Activated naive CD8-positive, alpha-beta T cell treated with anti-CD3 and anti-CD28 coated beads for 36 hours (primary cell): ENCODE data around the gene KRTAP12-3. TPM values are rescaled to one million over a fixed set of nuclear protein-coding genes. Genes with fewer than 3 reads are reported as not detected.
"Not testable (repeated sequence)": the region's sequence is repeated elsewhere in the genome, so short reads cannot be mapped to it uniquely, and the experiment has no call there.

Experiments
- DNase-seq: peaks from one replicate; pipeline ENCODE4 v3.0.0; 2021
- H3K27ac Mint-ChIP-seq: one replicate; pipeline ENCODE4 v1.8.0; 2022; ENCODE audit warnings: mild to moderate bottlenecking, moderate library complexity, mixed read lengths
- H3K27me3 Mint-ChIP-seq: one replicate; pipeline ENCODE4 v1.8.0; 2022; ENCODE audit warnings: mild to moderate bottlenecking, mixed read lengths
- H3K36me3 Mint-ChIP-seq: one replicate; pipeline ENCODE4 v1.8.0; 2021; ENCODE audit warnings: mild to moderate bottlenecking, mixed read lengths
- H3K4me1 Mint-ChIP-seq: one replicate; pipeline ENCODE4 v1.8.0; 2021; ENCODE audit warnings: mixed read lengths
- H3K4me3 Mint-ChIP-seq: one replicate; pipeline ENCODE4 v1.8.0; 2022; ENCODE audit warnings: mild to moderate bottlenecking, moderate library complexity, mixed read lengths
- H3K9me3 Mint-ChIP-seq: one replicate; pipeline ENCODE4 v1.8.0; 2022; ENCODE audit warnings: mixed read lengths
- total RNA-seq, 2 experiments: library from RNA; stranded (reverse); gene quantifications; one replicate each; pipeline ENCODE4 v1.2.3, GENCODE V29; 2021

KRTAP12-3 gene
- total RNA-seq, 2 experiments from 2014 or later: not detected

DNA sequence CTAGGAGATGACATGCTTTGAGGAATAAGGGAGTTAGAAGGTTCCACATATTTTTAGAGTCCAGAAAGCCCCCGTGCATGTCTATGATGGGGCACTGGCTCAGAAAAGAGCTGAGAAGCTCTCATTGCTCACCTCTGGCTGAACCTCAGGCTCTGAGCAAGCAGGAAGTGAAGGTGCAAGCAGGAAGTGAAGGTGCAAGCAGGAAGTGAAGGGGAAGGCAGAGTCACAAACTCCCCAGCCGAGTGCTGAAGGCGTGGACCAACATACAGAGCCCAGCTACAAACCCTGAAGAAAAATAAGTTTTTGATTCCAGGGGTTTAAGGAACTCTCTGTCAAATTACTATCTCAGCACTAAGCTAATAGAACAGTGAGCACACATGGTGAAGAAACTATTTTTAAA, 38.8 kb upstream of the KRTAP12-3 start:
- peaks cover 34% of the 10 kb centered on the region for H3K9me3 Mint-ChIP-seq
- peak; percentile 36 for DNase-seq
- H3K27me3 Mint-ChIP-seq: no peaks in the 10 kb centered on the region
- H3K27ac Mint-ChIP-seq: peak overlapping the region; percentile 88
- H3K4me1 Mint-ChIP-seq: peaks cover 24% of the 10 kb centered on the region
- H3K4me3 Mint-ChIP-seq: peak overlapping the region; percentile 29
- H3K36me3 Mint-ChIP-seq: peaks cover 27% of the 10 kb centered on the region

DNA sequence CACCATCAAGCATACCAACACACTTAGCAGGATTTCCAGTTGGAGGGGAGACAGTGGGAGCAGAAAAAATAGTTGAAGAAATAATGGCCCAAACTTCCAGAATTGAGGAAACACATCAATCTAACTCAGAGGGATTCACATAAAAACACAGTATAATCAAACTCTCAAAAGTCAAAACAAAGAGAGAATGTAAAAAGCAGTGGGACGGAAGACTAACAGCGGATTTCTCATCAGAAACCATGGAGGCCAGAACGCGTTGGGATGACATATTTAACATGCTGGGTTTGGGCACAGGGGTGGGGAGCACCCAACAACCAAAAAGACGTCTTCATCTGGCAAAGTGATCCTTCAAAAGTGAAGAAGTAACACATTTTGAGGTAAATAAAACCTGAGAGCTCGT, 37.8 kb upstream of the KRTAP12-3 start:
- H3K9me3 Mint-ChIP-seq: peaks cover 43% of the 10 kb centered on the region
- no peak overlapping the region for H3K27ac Mint-ChIP-seq
- peaks cover 24% of the 10 kb centered on the region for H3K4me1 Mint-ChIP-seq
- no peak for DNase-seq
- no peaks in the 10 kb centered on the region for H3K27me3 Mint-ChIP-seq
- peaks cover 35% of the 10 kb centered on the region for H3K36me3 Mint-ChIP-seq
- H3K4me3 Mint-ChIP-seq: no peak overlapping the region

DNA sequence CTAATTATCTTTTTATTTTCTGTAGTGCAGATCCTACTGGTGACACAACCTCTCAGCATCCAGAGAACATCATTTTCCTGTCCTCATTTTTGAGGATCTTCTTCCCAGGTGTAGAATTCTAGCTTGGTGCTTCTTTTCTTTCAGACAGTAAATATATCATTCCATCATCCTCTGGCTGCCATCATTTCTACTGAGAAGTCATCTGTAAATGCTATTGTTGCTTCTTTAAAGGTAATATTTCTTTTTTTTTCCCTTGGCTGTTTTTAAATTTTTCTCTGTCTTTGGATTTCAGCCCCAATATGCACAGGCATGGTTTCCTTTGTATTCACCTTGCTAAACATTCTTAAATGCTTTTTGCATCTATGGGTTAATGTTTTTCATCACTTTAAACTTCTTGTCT, 34.2 kb upstream of the KRTAP12-3 start:
- H3K36me3 Mint-ChIP-seq: peaks cover 32% of the 10 kb centered on the region

DNA sequence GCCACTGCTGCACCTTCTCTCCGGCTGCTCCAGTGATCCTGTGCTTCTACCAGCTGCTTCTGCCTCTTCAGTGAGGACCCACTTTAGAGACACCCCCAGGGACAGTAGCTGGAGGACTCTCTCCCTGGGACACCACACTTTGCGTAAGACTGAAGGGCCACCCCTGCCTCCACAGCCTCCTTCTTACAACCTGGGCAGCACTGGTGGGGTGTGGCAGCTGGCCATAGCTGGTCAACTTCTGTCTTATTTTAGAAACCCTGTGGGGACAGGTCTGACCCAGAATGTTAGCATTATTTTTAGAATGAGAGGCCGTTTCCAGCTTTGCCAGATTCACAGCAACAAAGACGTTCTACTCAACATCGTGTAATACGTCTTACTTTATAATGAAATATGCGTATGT, 32.0 kb upstream of the KRTAP12-3 start:
- DNase-seq: no peak
- peaks cover 24% of the 10 kb centered on the region for H3K36me3 Mint-ChIP-seq
- no peak overlapping the region for H3K27ac Mint-ChIP-seq
- H3K4me3 Mint-ChIP-seq: no peak overlapping the region
- peaks cover 32% of the 10 kb centered on the region for H3K9me3 Mint-ChIP-seq
- no peaks in the 10 kb centered on the region for H3K27me3 Mint-ChIP-seq
- H3K4me1 Mint-ChIP-seq: peaks cover 22% of the 10 kb centered on the region

More for the DNA sequence above, 34.2 kb upstream of the KRTAP12-3 start:
- Mint-ChIP-seq H3K27me3 (no peaks in the 10 kb centered on the region), H3K4me1 (peaks cover 16% of the 10 kb centered on the region), H3K9me3 (peaks cover 41% of the 10 kb centered on the region), H3K4me3 (no peak overlapping the region), H3K27ac (no peak overlapping the region)
- no peak for DNase-seq

DNA sequence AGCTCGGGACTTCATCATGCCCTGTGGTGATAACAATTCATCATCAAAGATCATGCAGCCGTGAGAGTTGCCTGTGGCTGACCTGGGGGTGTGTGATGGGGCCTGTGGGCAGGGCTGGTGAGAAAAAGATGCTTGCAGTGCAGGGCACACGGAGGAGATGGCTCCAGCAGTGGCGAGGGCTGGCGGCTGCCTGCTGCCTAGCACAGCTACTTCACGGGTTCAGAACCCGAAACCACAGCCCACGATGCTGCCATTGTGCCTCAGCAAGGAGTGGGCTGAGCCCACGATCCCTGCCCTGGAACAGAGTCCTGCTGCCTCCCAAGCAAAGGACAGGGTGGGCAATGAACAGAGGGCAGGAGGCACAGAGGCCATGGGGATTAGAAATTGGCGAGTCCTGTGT, 31.5 kb upstream of the KRTAP12-3 start:
- Mint-ChIP-seq H3K4me1 (peaks cover 22% of the 10 kb centered on the region), H3K36me3 (peaks cover 27% of the 10 kb centered on the region), H3K9me3 (peaks cover 34% of the 10 kb centered on the region), H3K27me3 (no peaks in the 10 kb centered on the region), H3K27ac (no peak overlapping the region), H3K4me3 (no peak overlapping the region)
- DNase-seq: no peak

DNA sequence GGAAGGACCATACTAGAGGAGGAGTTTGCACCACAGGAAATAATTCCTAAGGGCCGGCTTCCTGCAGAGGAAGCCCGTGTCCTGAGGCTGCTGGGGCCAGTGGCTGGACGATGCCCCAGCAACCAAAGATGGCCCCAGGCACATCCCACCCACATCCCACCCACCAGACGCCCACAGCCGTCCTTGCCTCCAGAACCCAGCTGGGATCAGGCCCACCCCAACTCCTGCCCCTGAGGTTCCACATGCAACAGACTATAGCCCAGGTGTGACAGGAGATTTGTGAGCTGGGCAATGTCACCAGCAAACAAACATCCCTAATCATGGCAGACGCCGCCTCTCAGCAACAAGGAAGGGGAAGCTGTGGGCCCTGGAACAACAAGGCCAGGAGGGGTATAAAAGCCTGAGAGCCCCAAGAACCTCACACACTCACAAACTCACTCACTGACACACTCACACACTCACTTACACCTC, 31.0 kb upstream of the KRTAP12-3 start, which contains the start of gene KRTAP10-9:
TSS of gene KRTAP10-9 (plus strand) at position 421 of the 471 bp plus-strand sequence. CDS start 79 bp downstream, outside the sequence.
- DNase-seq: no peak
- Mint-ChIP-seq H3K4me1 (peaks cover 22% of the 10 kb centered on the region), H3K36me3 (peaks cover 29% of the 10 kb centered on the region), H3K4me3 (no peak within 1 kb of the TSS), H3K27me3 (no peaks in the 10 kb centered on the region), H3K9me3 (peaks cover 36% of the 10 kb centered on the region), H3K27ac (no peak within 1 kb of the TSS)

DNA sequence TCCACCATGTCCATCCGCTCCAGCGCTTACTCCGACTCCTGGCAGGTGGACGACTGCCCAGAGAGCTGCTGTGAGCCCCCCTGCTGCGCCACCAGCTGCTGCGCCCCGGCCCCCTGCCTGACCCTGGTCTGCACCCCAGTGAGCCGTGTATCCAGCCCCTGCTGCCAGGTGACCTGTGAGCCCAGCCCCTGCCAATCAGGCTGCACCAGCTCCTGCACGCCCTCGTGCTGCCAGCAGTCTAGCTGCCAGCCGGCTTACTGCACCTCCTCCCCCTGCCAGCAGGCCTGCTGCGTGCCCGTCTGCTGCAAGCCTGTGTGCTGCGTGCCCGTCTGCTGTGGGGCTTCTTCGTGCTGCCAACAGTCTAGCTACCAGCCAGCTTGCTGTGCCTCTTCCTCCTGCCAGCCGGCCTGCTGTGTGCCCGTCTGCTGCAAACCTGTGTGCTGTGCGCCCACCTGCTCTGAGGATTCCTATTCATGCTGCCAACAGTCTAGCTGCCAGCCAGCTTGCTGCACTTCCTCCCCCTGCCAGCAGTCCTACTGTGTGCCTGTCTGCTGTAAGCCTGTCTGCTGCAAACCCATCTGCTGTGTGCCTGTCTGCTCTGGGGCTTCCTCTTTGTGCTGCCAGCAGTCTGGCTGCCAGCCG, 30.4 kb upstream of the KRTAP12-3 start:
- not testable (repeated sequence) for H3K27me3 Mint-ChIP-seq, H3K27ac Mint-ChIP-seq, H3K4me3 Mint-ChIP-seq, DNase-seq
- Mint-ChIP-seq H3K9me3 (peaks cover 39% of the 10 kb centered on the region), H3K4me1 (peaks cover 22% of the 10 kb centered on the region), H3K36me3 (peaks cover 30% of the 10 kb centered on the region)

DNA sequence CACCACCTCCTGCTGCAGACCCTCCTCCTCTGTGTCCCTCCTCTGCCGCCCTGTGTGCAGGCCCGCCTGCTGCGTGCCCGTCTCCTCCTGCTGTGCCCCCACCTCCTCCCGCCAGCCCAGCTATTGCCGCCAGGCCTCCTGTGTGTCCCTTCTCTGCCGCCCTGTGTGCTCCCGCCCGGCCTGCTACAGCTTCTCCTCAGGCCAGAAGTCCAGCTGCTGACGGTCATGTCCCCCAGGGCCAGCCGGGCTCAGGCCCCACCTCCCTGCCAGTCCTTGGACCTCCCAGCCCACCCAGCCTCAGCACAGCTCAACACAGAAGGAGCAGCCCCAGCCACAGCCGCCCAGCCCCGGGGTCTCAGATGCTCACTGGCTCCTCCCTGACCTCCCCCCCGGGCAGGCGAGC, 29.9 kb upstream of the KRTAP12-3 start:
- not testable (repeated sequence) for H3K27me3 Mint-ChIP-seq, DNase-seq, H3K4me3 Mint-ChIP-seq, H3K27ac Mint-ChIP-seq
- Mint-ChIP-seq H3K36me3 (peaks cover 30% of the 10 kb centered on the region), H3K9me3 (peaks cover 40% of the 10 kb centered on the region), H3K4me1 (peaks cover 22% of the 10 kb centered on the region)

DNA sequence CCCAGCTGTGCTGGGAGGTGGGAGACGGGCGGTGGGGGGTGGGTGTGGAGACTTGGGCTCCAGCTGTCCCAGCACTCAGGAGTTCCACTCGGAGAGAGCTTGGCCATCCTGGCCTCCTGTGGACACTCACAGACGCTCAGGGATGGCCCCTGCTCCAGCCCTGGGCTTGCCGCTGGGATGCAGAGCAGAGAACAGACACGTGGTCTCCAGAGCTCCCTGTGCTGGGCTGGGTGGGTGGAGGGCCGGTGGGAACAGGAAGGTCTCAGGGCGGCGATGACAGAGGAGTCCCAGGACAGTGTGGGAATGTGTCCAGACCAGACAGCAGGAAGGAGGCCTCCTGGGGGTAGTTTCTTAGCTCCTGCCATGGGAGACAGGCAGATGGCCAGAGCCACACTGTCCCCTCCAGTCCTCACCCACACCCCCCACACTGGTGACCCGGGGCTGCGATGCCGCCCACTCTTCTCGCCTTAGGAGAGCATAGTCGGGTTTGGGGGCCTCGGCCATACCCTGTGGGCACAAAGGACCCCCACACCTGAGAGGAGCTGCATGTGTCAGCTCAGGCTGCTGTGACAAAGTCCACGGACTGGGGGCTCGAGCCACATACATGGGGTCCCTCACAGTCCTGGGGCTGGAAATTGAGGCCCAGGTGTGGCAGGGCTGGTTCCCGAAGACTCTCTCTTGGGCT, 28.9 kb upstream of the KRTAP12-3 start:
- H3K4me1 Mint-ChIP-seq: peaks cover 22% of the 10 kb centered on the region
- no peak for DNase-seq
- H3K9me3 Mint-ChIP-seq: peaks cover 40% of the 10 kb centered on the region
- H3K36me3 Mint-ChIP-seq: peaks cover 29% of the 10 kb centered on the region
- H3K27ac Mint-ChIP-seq: no peak overlapping the region
- no peaks in the 10 kb centered on the region for H3K27me3 Mint-ChIP-seq
- H3K4me3 Mint-ChIP-seq: no peak overlapping the region

DNA sequence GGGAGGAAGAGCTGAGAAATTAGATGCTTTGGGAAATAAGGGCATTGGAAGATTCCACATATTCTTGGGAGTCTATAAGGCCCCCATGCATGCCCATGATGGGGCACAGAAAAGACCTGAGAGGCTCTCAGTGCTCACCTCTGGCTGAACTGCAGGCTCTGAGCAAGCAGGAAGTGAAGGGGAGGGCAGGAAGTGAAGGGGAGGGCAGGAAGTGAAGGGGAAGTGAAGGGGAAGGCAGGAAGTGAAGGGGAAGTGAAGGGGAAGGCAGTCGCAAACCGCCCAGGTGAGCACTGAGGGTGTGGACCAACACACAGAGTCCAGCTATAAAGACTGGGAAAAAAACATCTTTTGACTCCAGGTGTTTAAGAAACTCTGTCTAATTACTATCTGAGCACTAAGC, 27.3 kb upstream of the KRTAP12-3 start:
- H3K36me3 Mint-ChIP-seq: peaks cover 21% of the 10 kb centered on the region
- no peaks in the 10 kb centered on the region for H3K27me3 Mint-ChIP-seq
- DNase-seq: no peak
- no peak overlapping the region for H3K4me3 Mint-ChIP-seq
- H3K9me3 Mint-ChIP-seq: peaks cover 28% of the 10 kb centered on the region
- peaks cover 22% of the 10 kb centered on the region for H3K4me1 Mint-ChIP-seq
- peak overlapping the region; percentile 63 for H3K27ac Mint-ChIP-seq

DNA sequence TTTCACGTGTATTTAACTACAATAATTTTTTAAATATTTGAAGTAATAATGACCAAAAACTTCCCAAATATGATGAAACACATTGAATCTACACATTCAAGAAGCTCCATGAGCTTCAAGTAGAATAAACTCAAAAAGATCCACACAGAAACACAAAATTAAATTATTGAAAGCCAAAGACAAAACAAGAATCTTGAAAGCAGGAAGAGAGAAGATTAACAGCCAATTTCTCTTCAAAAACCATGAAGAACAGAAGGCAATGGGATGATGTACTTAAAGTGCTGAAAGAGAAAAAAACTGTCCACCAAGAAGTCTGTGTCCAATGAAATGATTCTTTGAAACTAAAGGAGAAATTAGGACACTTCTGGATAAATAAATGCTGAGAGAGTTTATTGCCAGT, 25.7 kb upstream of the KRTAP12-3 start:
- H3K4me3 Mint-ChIP-seq: no peak overlapping the region
- H3K9me3 Mint-ChIP-seq: peaks cover 28% of the 10 kb centered on the region
- H3K4me1 Mint-ChIP-seq: peaks cover 20% of the 10 kb centered on the region
- H3K36me3 Mint-ChIP-seq: peaks cover 21% of the 10 kb centered on the region
- no peak overlapping the region for H3K27ac Mint-ChIP-seq
- DNase-seq: no peak
- H3K27me3 Mint-ChIP-seq: no peaks in the 10 kb centered on the region

DNA sequence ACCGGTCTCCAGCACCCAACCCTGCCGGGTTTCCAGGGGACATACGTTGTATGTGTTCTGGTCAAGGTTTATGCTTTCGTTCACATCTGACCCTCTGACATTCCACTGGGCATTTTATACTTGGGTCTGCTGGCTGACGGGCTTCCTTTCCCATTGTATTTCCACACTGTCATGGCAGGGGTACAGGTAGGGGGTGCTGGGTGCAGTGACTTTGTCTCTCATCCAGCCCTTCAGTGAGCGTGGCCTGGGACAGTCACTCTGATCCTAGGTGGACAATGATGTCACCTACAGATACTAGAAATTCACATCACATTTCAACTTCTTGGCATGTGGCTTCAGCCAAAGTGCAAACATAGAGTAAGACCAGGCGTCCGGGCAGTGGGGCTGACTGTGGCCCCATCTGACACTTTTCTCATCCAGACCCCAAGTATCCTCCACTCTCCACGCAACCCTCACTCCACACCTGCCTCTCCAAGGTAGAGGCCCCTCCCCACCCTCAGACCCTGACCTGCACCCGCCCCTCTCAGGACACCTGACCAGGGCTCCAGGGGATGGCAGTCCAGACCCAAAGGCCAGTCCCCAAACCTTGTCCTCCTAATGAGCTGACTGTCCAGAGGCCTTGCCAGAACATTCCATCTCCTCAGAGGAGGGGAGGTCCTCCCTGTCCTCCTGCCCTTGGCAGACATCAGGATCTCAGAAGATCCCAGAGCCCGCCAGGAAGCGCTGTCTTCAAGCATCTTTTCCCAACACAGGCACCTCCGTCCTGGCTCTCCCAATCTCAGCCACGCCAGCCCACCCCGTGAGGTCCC, 21.3 kb upstream of the KRTAP12-3 start:
- Mint-ChIP-seq H3K9me3 (peaks cover 19% of the 10 kb centered on the region), H3K27ac (no peak overlapping the region), H3K4me1 (no peaks in the 10 kb centered on the region), H3K36me3 (peaks cover 8% of the 10 kb centered on the region), H3K4me3 (no peak overlapping the region), H3K27me3 (no peaks in the 10 kb centered on the region)
- DNase-seq: no peak

DNA sequence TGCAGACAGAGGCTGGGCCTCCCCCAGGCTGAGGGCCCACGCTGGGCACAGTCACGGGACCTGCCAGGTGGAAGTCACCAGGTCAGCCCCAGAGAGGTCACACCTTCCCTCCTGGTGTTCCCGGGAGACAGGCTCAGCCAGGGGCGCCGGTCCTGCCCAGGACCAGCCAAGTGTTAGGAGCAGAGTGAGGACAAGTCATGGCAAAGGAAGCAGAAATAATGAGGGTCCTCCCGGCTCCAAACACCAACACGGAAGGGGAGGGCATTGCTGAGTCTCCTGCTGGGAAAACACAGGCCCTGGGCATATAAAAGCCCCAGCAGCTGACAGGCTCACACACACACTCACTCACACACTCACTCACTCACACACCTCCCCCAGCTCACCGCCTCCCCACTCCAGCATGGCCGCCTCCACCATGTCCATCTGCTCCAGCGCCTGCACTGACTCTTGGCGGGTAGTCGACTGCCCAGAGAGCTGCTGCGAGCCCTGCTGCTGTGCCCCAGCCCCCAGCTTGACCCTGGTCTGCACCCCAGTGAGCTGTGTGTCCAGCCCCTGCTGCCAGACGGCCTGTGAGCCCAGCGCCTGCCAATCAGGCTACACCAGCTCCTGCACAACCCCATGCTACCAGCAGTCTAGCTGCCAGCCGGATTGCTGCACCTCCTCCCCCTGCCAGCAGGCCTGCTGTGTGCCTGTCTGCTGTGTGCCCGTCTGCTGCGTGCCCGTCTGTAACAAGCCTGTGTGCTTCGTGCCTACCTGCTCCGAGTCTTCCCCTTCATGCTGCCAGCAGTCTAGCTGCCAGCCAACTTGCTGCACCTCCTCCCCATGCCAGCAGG, 20.5 kb upstream of the KRTAP12-3 start, which contains the start of gene KRTAP10-10:
TSS of gene KRTAP10-10 (plus strand) at position 339 of the 833 bp plus-strand sequence. CDS start at position 401, 62 bp downstream.
- Mint-ChIP-seq H3K4me1 (no peaks in the 10 kb centered on the region), H3K27me3 (no peaks in the 10 kb centered on the region), H3K9me3 (peaks cover 16% of the 10 kb centered on the region), H3K4me3 (no peak within 1 kb of the TSS), H3K27ac (no peak within 1 kb of the TSS), H3K36me3 (peaks cover 4% of the 10 kb centered on the region)
- no peak for DNase-seq

DNA sequence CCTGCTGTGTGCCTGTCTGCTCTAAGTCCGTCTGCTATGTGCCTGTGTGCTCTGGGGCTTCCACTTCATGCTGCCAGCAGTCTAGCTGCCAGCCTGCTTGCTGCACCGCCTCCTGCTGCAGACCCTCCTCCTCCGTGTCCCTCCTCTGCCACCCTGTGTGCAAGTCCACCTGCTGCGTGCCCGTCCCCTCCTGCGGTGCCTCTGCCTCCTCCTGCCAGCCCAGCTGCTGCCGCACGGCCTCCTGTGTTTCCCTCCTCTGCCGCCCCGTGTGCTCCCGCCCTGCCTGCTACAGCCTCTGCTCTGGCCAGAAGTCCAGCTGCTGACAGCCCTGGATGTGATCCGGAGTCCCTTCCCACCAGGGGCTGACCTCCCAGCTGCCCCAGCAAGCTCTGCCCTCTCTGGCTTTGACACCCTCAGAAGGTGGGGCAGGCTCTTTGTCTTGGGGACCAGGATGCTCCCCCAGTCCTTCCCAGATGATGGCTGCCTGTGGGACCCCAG, 19.8 kb upstream of the KRTAP12-3 start:
- H3K27me3 Mint-ChIP-seq, H3K36me3 Mint-ChIP-seq, H3K4me1 Mint-ChIP-seq, H3K27ac Mint-ChIP-seq, DNase-seq, H3K4me3 Mint-ChIP-seq: not testable (repeated sequence)
- H3K9me3 Mint-ChIP-seq: peaks cover 17% of the 10 kb centered on the region
